Measurements from ENCODE around the gene SRPX2. TPM values are rescaled to one million over a fixed set of nuclear protein-coding genes. Genes with fewer than 3 reads are reported as not detected.
"Not testable (repeated sequence)": the region's sequence is repeated elsewhere in the genome, so short reads cannot be mapped to it uniquely, and the experiment has no call there.

The SRPX2 gene
- total and polyA plus RNA-seq, 2 experiments from 2014 or later = 22.9 to 24.9 TPM

GRCh38 chrX:100717363-100717762, 73.4 kb downstream of the SRPX2 start:
- WGBS (ENCODE audit: low lambda C conversion rate, missing lambda C conversion rate) = 81% methylated on average over 8 of the region's 8 CpGs
- TF ChIP-seq CTCF (IDR thresholded peaks at IDR 0.05; ENCODE audit: poor library complexity) (no peak), EZH2 (IDR thresholded peaks at IDR 0.05; ENCODE audit: borderline replicate concordance) (no peak), EZH2phosphoT487 (IDR thresholded peaks at IDR 0.05; ENCODE audit: low read depth, severe bottlenecking, unreplicated experiment) (no peak)

GRCh38 chrX:100719139-100719538, 75.1 kb downstream of the SRPX2 start:
- no peaks in the 10 kb centered on the region for H3K36me3 ChIP-seq (replicated peaks; ENCODE audit: insufficient read depth, low read depth)
- WGBS (ENCODE audit: low lambda C conversion rate, missing lambda C conversion rate) = 89% methylated on average over 2 of the region's 2 CpGs
- H4K20me1 ChIP-seq (ENCODE audit: insufficient read depth, poor library complexity, severe bottlenecking) = no peaks in the 10 kb centered on the region
- no peak overlapping the region for H3K27ac ChIP-seq
- H3K9me3 ChIP-seq (ENCODE audit: low read depth) = no peaks in the 10 kb centered on the region
- H3K27me3 ChIP-seq = no peaks in the 10 kb centered on the region
- H3K4me1 ChIP-seq (ENCODE audit: insufficient read depth) = no peaks in the 10 kb centered on the region
- DNase-seq (ENCODE audit: low spot score) = no peak
- TF ChIP-seq EZH2 (IDR thresholded peaks at IDR 0.05; ENCODE audit: borderline replicate concordance) = no peak
- TF ChIP-seq CTCF (IDR thresholded peaks at IDR 0.05; ENCODE audit: poor library complexity) = no peak
- no peak for TF ChIP-seq EZH2phosphoT487 (IDR thresholded peaks at IDR 0.05; ENCODE audit: low read depth, severe bottlenecking, unreplicated experiment)
- H3K4me3 ChIP-seq = no peak overlapping the region
- H3K4me2 ChIP-seq = no peak overlapping the region
- no peaks in the 10 kb centered on the region for H3K9me2 ChIP-seq (replicated peaks; ENCODE audit: insufficient read depth)
- H3K79me2 ChIP-seq = no peaks in the 10 kb centered on the region
- no peak overlapping the region for H2AFZ ChIP-seq

More at GRCh38 chrX:100717363-100717762, 73.4 kb downstream of the SRPX2 start:
- no peak for DNase-seq (ENCODE audit: low spot score)
- Histone ChIP-seq H3K27me3 (no peaks in the 10 kb centered on the region), H3K9me2 (replicated peaks; ENCODE audit: insufficient read depth) (no peaks in the 10 kb centered on the region), H4K20me1 (ENCODE audit: insufficient read depth, poor library complexity, severe bottlenecking) (no peaks in the 10 kb centered on the region), H3K27ac (no peak overlapping the region), H3K9me3 (ENCODE audit: low read depth) (no peaks in the 10 kb centered on the region), H3K36me3 (replicated peaks; ENCODE audit: insufficient read depth, low read depth) (no peaks in the 10 kb centered on the region), H3K79me2 (no peaks in the 10 kb centered on the region), H3K4me1 (ENCODE audit: insufficient read depth) (no peaks in the 10 kb centered on the region), H3K4me3 (no peak overlapping the region), H3K4me2 (no peak overlapping the region), H2AFZ (no peak overlapping the region)

GRCh38 chrX:100720301-100720700, 76.3 kb downstream of the SRPX2 start:
- Histone ChIP-seq H3K27ac (no peak overlapping the region), H3K9me3 (ENCODE audit: low read depth) (no peaks in the 10 kb centered on the region), H4K20me1 (ENCODE audit: insufficient read depth, poor library complexity, severe bottlenecking) (no peaks in the 10 kb centered on the region), H2AFZ (no peak overlapping the region), H3K9me2 (replicated peaks; ENCODE audit: insufficient read depth) (no peaks in the 10 kb centered on the region), H3K36me3 (replicated peaks; ENCODE audit: insufficient read depth, low read depth) (no peaks in the 10 kb centered on the region), H3K79me2 (no peaks in the 10 kb centered on the region), H3K4me1 (ENCODE audit: insufficient read depth) (no peaks in the 10 kb centered on the region), H3K27me3 (no peaks in the 10 kb centered on the region), H3K4me3 (no peak overlapping the region), H3K4me2 (no peak overlapping the region)
- TF ChIP-seq EZH2phosphoT487 (IDR thresholded peaks at IDR 0.05; ENCODE audit: low read depth, severe bottlenecking, unreplicated experiment) (no peak), CTCF (IDR thresholded peaks at IDR 0.05; ENCODE audit: poor library complexity) (no peak), EZH2 (IDR thresholded peaks at IDR 0.05; ENCODE audit: borderline replicate concordance) (no peak)
- DNase-seq (ENCODE audit: low spot score) = no peak
- 40% methylated on average over 2 of the region's 2 CpGs for WGBS (ENCODE audit: low lambda C conversion rate, missing lambda C conversion rate)

- H3K27me3 ChIP-seq = no peaks in the 10 kb centered on the region
- TF ChIP-seq EZH2phosphoT487 (IDR thresholded peaks at IDR 0.05; ENCODE audit: low read depth, severe bottlenecking, unreplicated experiment) = no peak
- no peak for TF ChIP-seq CTCF (IDR thresholded peaks at IDR 0.05; ENCODE audit: poor library complexity)
- no peak for TF ChIP-seq EZH2 (IDR thresholded peaks at IDR 0.05; ENCODE audit: borderline replicate concordance)
- no peaks in the 10 kb centered on the region for H3K9me3 ChIP-seq (ENCODE audit: low read depth)
- H2AFZ ChIP-seq = no peak overlapping the region
- no peaks in the 10 kb centered on the region for H3K4me1 ChIP-seq (ENCODE audit: insufficient read depth)
- no peak overlapping the region for H3K4me2 ChIP-seq
- no peaks in the 10 kb centered on the region for H3K9me2 ChIP-seq (replicated peaks; ENCODE audit: insufficient read depth)
- no peak overlapping the region for H3K27ac ChIP-seq
- H3K36me3 ChIP-seq (replicated peaks; ENCODE audit: insufficient read depth, low read depth) = no peaks in the 10 kb centered on the region
- no peaks in the 10 kb centered on the region for H4K20me1 ChIP-seq (ENCODE audit: insufficient read depth, poor library complexity, severe bottlenecking)
- H3K4me3 ChIP-seq = no peak overlapping the region
- no peaks in the 10 kb centered on the region for H3K79me2 ChIP-seq
- DNase-seq (ENCODE audit: low spot score) = no peak
Measured at GRCh38 chrX:100721328-100721727, 77.3 kb downstream of the SRPX2 start.

GRCh38 chrX:100724006-100724405, 80.0 kb downstream of the SRPX2 start:
- not testable (repeated sequence) for H3K79me2 ChIP-seq; H3K4me3 ChIP-seq; H3K4me2 ChIP-seq; H3K9me2 ChIP-seq (replicated peaks; ENCODE audit: insufficient read depth); H4K20me1 ChIP-seq (ENCODE audit: insufficient read depth, poor library complexity, severe bottlenecking); H3K27me3 ChIP-seq; H3K9me3 ChIP-seq (ENCODE audit: low read depth); H3K36me3 ChIP-seq (replicated peaks; ENCODE audit: insufficient read depth, low read depth); H2AFZ ChIP-seq; H3K27ac ChIP-seq; H3K4me1 ChIP-seq (ENCODE audit: insufficient read depth); DNase-seq (ENCODE audit: low spot score)
- WGBS (ENCODE audit: low lambda C conversion rate, missing lambda C conversion rate) = no CpG with 5 or more reads among the region's 30 CpGs
